HG03378 (cell line): ENCODE measurements around the gene SNAPIN.
"Not testable (repeated sequence)": the region's sequence is repeated elsewhere in the genome, so short reads cannot be mapped to it uniquely, and the experiment has no call there.

ENCODE experiments used
- ATAC-seq: cut with Tn5 transposase; IDR thresholded peaks from one replicate; pipeline ENCODE4 v1.9.1; 2021; ENCODE audit warnings: mild to moderate bottlenecking, moderate library complexity; ENCODE audit not compliant: unreplicated experiment

Gene SNAPIN

GRCh38 chr1:153646672-153647345, 11.7 kb upstream of the SNAPIN start:
- ATAC-seq = no peak

DNA sequence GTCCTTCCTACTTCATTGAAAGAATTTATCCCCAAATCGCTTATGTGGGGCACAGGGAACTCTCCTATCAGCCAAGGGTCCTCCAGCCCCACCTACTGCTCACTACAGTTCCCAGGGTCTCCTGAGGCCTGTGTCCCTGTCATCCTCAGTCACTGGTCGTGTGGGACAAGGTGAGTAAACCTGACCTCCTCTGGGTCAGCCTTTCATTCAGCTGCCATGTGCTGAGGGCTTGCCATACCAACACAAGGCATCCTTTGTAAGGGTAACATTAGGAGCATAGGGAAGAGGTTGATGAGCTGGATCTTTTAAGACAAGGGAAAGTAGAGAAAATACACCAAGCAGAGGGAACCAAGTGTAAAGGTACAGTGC, 11.2 kb upstream of the SNAPIN start:
- ATAC-seq = no peak

- ATAC-seq = no peak
Observed at GRCh38 chr1:153648000-153648643, 10.4 kb upstream of the SNAPIN start.

- ATAC-seq = no peak
Observed at GRCh38 chr1:153649137-153649862, 9.2 kb upstream of the SNAPIN start.

- ATAC-seq = no peak
Observed at GRCh38 chr1:153649863-153650235, 8.7 kb upstream of the SNAPIN start.

GRCh38 chr1:153651771-153652170, 6.7 kb upstream of the SNAPIN start:
- no peak for ATAC-seq

DNA sequence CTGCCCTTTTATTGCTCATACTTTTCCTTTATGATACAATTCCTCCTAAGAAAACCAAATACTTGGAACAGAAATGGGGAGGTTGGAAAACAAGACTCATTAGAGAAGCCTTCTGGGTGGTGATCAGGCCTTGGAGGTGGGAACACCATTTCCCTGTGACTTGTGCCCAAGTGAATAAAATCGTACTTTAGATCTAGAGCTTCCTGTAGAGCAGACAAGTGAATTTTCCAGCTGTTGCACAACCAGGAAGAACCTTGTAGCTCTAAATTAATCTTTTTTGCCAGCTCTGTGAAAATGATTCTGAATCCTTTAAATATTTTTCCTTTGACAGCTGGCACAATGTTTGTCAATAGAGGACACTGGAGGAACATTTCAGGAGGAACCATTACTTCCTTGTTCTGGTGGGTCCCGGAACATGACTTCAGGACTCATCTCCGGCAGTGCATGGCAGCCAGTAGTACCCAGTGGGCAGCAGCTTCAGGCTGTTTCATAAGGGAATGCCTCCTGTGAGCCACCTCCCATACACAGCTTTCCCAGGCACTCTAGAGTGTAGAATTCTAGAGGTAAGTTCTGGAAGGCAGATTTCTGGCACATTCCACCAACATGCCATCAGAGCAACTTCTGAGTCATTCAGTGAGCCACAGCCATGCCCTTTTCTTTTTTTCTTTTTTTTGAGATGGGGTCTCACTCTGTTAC, 5.5 kb upstream of the SNAPIN start:
- no peak for ATAC-seq

DNA sequence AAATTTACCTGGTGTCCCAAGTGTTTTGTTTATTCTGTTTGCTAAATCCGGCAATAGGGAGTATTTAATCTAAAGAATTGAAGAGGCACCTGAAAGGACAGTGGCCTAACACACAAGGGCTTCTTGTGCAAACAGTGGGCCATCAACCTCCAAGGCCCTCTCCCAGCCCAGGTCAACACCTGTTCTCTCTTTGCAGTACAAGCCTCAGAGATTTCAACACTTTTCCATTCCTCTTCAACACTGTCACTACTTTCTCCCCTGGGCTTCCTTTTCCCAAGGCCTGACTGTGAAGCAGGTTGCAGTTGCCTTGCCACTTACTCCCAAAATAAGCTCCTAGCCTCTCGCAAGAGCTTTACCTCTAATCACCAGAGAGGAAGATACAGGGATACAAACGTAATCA, 3.2 kb upstream of the SNAPIN start:
- ATAC-seq = no peak

DNA sequence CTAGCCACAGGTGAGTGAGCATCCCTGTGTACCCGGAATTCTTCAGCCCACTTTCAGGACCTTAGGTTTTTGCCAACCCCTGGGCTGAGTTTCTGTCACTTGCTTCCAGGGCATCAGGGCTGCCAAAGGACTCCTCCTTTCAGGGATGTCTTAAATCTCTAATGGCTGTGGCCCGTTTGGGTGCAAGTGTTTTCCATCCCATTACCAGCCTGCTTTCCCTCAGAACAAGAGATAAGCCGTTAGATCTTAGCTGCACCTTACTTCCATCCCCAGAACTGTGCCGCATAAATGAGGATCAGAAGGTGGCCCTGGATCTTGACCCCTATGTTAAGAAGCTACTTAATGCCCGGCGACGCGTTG, 652 bp downstream of the SNAPIN start:
- ATAC-seq = no peak

- no peak for ATAC-seq
Observed at GRCh38 chr1:153659656-153660055, 1.2 kb downstream of the SNAPIN start.

- no peak for ATAC-seq
Observed at GRCh38 chr1:153661111-153661708, 2.7 kb downstream of the SNAPIN start.

DNA sequence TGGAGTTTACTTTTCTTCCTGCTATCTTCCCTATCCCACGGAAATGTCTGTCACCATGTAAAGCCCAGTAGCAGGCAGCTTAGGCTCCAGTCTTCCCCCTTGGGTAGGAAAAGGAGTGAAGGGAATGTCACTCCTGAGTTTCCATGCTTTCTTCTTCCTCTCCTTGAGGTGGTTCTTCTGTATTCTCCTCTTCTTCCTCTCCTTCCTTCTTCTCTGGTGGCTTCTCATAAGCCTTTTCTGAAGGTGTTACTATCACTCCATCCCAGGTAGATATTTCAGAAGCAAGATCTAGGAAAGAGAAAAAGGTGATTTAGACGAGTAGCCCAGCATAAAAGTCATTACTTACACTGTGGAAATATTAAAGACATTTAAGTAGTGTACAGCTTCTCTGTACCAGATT, 3.8 kb downstream of the SNAPIN start:
- ATAC-seq = no peak

DNA sequence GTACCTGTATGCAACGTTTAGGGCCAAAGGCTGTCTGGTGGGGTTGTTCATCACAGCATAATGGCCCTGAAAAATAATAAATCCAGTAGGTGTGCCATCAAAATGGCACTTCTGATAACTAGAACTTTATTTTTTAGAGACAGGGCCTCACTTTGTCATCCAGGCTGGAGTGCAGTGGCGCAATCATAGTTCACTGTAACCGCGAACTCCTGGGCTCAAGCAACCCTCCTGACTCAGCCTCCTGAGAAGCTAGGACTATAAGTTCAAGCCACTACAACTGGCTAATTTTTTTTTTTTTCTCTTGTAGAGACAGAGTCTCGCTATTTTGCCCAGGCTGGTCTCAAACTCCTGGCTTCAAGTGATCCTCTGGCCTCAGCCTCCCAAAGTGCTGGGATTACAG, 4.7 kb downstream of the SNAPIN start:
- ATAC-seq = no peak

DNA sequence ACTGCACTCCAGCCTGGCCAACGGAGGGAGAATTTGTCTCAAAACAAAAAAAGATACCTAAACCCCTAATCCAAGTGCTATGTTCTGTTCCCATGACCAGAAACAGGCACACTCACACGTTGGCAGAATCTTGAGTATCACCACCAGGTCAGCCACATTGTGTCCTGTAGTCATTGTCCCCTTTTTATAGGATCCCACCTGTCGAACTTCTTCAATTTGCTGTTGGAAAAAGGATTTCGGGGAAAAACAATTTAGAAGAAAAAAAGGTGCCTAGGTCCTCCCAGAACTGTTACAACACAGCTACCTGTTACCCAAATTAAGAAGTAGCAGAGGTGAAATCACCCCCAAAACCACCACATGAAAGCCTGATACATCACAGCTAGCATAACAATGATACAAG, 8.9 kb downstream of the SNAPIN start:
- no peak for ATAC-seq

- ATAC-seq = not testable (repeated sequence)
Observed at GRCh38 chr1:153668672-153669071, 10.2 kb downstream of the SNAPIN start.

DNA sequence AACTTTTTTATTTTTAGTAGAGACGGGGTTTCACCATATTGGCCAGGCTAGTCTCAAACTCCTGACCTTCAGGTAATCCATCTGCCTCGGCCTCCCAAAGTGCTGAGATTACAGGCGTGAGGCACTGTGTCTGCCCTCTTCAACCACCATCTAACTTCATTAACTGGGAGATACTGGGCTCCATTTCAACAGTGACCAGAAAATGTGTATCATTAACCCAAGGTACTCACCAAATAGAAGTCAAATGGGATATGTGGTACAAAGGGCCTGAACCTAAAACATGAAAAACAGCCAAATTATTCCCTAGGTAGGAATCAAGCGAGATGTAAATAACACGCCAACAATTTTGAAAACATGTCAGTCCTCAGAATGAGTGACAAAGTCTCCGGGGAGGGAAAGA, 11.1 kb downstream of the SNAPIN start:
- ATAC-seq = no peak

DNA sequence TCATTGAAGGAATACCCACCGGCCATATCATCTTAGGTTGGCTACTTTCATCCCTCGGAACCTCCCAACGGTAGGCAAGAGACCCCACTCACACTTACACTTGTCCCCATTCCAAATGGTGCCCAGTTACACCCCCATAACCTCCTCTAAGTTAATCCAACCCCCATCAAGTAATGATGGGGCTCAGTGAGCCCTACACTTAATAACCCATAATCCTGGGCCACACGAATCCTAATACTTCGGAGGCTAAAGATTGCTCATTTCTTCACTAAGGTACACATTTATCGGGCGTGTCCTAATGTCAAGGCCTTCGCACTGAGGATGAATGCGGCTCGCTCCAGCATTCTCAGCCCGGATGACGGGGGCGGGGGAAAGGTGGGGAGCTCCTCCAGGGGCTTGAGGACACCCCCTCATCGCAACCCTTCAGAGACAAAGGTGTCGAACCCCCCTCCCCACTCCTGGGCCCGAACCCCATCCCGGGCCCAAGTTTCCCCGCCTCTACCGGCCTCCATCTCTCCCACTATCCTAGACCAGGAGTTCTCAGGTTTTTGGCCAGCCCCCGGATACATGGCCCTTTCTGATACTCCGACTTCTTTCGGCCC, 11.9 kb downstream of the SNAPIN start:
- ATAC-seq = no peak

- ATAC-seq = peak; percentile 94
Observed at GRCh38 chr1:153670859-153671627, 12.5 kb downstream of the SNAPIN start, which contains the start of gene ILF2. Gene ILF2 (minus strand): TSS chr1:153670993. CDS start chr1:153670922, 71 bp downstream.

GRCh38 chr1:153671628-153672353, 13.3 kb downstream of the SNAPIN start:
- ATAC-seq = peak; percentile 11
